RWPE1 (cell line): ENCODE measurements around the gene CCS.
"Not testable (repeated sequence)": the region's sequence is repeated elsewhere in the genome, so short reads cannot be mapped to it uniquely, and the experiment has no call there.

Experiments used
- CTCF ChIA-PET: fragments of 350-600 bp; sonication (Branson Sonifier 250); formaldehyde crosslinking; extraction: SDS; loops from one replicate; lab custom pipeline; 2021; lab: Yijun Ruan, JAX
- POLR2A ChIA-PET: fragments of 400-600 bp; formaldehyde crosslinking; extraction: SDS; loops from one replicate; lab custom pipeline; 2020; ENCODE audit warnings: antibody characterized with exemption; ENCODE audit not compliant: low non-redundant PET; lab: Yijun Ruan, JAX
- DNase-seq: peaks from one replicate; pipeline ENCODE4 v3.0.0; 2012; ENCODE audit warnings: low spot score
- H3K27ac ChIP-seq: fragments of 450-650 bp; 2 replicates; pipeline ENCODE4 v1.5.1; 2017
- CTCF ChIP-seq: fragments of 450-650 bp; conservative IDR thresholded peaks from 2 replicates; pipeline ENCODE4 v1.5.1; 2017; ENCODE audit warnings: low read depth, mild to moderate bottlenecking

CCS gene

GRCh38 chr11:66638177-66639065, 45.4 kb downstream of the CCS start, which contains the start of gene RBM4:
Gene RBM4, plus strand, starts transcription at chr11:66638703. Its CDS starts 1,009 bp downstream, at chr11:66639712.
- CTCF ChIA-PET, result interaction anchor here (0.6 to 0.9 kb wide), 3 partner anchors 8 to 275 kb away, joined by 3 to 6 read pairs (median 3); no protein-coding TSS in a partner anchor
- peak within 1 kb of the TSS; percentile 88 for H3K27ac ChIP-seq
- POLR2A ChIA-PET, result interaction anchor here (0.6 to 2.4 kb wide), 6 partner anchors 9 to 85 kb away, joined by 3 to 16 read pairs (median 4); partner anchors contain the start of gene RBM14
- no peak for TF ChIP-seq CTCF
- DNase-seq, result peak; percentile 100

GRCh38 chr11:66639066-66639813, 46.3 kb downstream of the CCS start:
- no peak for DNase-seq
- CTCF ChIA-PET, result interaction anchor here (0.6 to 0.7 kb wide), 4 partner anchors 9 to 276 kb away, joined by 3 to 6 read pairs (median 3); no protein-coding TSS in a partner anchor
- peak overlapping the region; percentile 88 for H3K27ac ChIP-seq
- no peak for TF ChIP-seq CTCF
- POLR2A ChIA-PET, result interaction anchor here (0.7 to 2.4 kb wide), 2 partner anchors 23 to 86 kb away, joined by 6 to 16 read pairs; partner anchors contain the start of gene RBM14

GRCh38 chr11:66639814-66640340, 46.9 kb downstream of the CCS start:
- POLR2A ChIA-PET, result interaction anchor here (2.4 kb wide), 1 partner anchor 23 kb away, joined by 16 read pairs; the partner anchor contains the start of gene RBM14
- H3K27ac ChIP-seq, result peak overlapping the region; percentile 28
- CTCF ChIA-PET, result interaction anchor here (0.7 kb wide), 2 partner anchors 12 to 37 kb away, joined by 3 read pairs; no protein-coding TSS in a partner anchor
- DNase-seq, result not testable (repeated sequence)

- TF ChIP-seq CTCF, result no peak
- DNase-seq, result no peak
- no peak overlapping the region for H3K27ac ChIP-seq
- POLR2A ChIA-PET, result no interaction called here
- CTCF ChIA-PET, result interaction anchor here (0.6 kb wide), 1 partner anchor 18 kb away, joined by 4 read pairs; no protein-coding TSS in a partner anchor
Measured at GRCh38 chr11:66641834-66642233, 48.8 kb downstream of the CCS start.

GRCh38 chr11:66643745-66644437, 50.9 kb downstream of the CCS start:
- no peak for DNase-seq
- CTCF ChIA-PET, result interaction anchor here (0.6 kb wide), 1 partner anchor 10 kb away, joined by 4 read pairs; no protein-coding TSS in a partner anchor
- no peak overlapping the region for H3K27ac ChIP-seq
- TF ChIP-seq CTCF, result no peak
- POLR2A ChIA-PET, result no interaction called here

- POLR2A ChIA-PET, result no interaction called here
- no peak overlapping the region for H3K27ac ChIP-seq
- TF ChIP-seq CTCF, result no peak
- no peak for DNase-seq
- CTCF ChIA-PET, result interaction anchor here (0.7 kb wide), 1 partner anchor 33 kb away, joined by 3 read pairs; no protein-coding TSS in a partner anchor
Measured at GRCh38 chr11:66646828-66647227, 53.8 kb downstream of the CCS start.
